Myocyte (in vitro differentiated cells): ENCODE results near the gene MON2. TPM values are rescaled to one million over a fixed set of nuclear protein-coding genes. Genes with fewer than 3 reads are reported as not detected.

Source experiments
- DNase-seq: peaks from one replicate; pipeline ENCODE4 v3.0.0-alpha.2; 2012; ENCODE audit warnings: low read depth
- total RNA-seq: library from RNA; depleted of rRNA; stranded (reverse); fragments of >200 nt; gene quantifications from 2 replicates; pipeline ENCODE4 v1.2.3, GENCODE V29; 2014

The MON2 gene
- total RNA-seq, 1 donor from 2014 or later = 21.3 TPM

DNA sequence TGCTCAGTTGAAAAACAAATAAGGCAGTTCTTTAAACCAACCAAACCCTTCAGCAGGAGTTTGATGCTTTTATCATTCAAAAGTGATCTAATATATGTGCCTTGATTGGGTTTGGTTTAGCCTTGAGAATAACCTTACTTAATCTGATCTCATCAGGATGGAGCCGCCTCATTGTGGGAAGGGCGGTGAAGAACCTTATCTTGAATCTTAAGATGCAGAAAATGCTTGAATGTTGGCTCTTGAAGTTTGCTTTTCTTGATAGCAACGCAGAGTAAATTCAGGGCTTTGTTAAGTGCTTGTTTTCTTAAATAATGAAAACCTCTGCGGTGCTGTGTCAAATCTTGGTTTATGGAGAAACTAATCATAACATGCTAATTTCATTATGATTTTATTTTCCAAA lies 138.2 kb downstream of the MON2 start:
- no peak for DNase-seq

DNA sequence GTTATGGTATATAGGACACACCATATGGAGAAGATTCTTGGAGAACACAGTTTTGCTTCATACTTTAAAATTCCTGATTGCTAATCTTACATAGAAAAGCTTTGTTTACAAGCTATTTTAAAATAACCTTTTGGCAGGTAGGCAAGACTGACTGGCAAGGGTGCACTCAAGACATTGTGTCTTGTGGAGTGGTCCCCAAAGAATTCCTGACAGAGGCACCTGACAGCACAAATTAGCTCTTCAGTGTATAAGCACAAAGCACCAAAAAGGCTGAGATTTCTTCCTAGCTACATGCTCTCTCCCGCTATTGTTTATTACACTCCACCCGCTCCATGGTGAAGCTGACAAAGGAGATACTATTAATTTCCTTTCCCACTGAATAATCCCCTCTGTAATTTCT lies 139.4 kb downstream of the MON2 start:
- DNase-seq = no peak

- DNase-seq = no peak
These were observed 140.0 kb downstream of the MON2 start for GRCh38 chr12:62606654-62607053.

GRCh38 chr12:62613081-62613480 lies 146.5 kb downstream of the MON2 start:
- no peak for DNase-seq

GRCh38 chr12:62618319-62618718 lies 151.7 kb downstream of the MON2 start:
- no peak for DNase-seq

DNA sequence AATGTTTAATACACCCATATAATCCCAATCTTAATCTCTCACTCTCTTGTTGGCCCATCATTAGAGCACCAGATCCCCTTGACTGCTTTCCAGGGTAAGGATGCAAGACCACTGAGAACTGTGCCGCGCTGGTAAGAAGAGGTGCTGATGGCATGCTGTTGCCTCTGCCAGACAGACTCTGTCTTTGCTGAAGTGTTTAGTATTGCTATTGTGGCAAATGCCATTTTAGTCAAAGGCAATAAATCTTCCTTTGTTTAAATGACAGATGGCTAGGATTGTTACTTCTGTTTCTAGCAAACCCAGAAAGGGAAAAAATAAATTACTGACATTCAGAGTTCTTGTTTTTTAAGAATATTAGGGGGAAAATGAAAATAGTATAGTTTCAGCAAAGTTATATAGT lies 152.3 kb downstream of the MON2 start:
- no peak for DNase-seq

DNA sequence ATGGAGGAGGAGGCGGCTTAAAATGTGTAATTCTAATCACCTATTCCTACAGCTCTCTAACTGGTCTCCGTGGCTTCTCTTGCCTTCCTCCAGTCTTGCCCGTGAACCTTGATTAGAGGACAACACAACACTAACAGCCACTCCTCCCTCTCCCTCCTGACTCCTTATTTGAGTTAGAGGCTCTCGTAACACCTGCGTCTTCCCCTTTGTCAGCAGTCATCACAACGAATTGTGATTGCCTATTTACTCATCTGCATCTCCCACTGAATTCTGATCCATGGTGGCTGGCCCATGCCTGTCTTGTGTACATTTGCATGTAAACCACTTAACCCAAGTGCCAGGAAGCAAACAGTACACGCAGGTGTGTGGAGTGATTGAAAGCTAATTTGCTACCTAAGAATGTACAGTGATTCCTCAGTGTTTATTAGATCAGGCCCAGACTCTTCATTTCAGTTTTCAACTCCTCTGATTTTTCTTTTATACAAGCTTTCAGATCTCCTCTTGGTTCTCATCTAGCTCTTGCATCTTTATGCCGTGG lies 154.5 kb downstream of the MON2 start:
- DNase-seq = no peak

DNA sequence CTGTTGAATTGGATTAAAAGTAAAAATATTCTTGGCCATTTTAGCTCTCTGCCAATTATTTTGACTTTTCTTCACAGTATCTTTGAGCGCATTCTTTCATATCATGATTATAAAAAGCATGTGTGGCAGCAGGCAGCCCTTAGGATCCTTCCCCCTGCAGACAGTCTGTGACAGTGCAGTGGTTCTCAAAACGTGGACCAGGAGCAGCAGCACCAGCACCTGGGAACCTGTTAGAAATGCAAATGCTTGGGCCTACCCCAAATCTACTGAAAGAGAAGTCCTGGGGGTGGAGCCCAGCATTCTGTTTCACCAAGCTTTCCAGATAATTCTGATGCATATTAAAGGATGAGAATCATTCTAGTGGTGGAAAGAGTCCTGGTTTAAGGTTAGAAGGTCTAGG lies 155.6 kb downstream of the MON2 start:
- DNase-seq = no peak

DNA sequence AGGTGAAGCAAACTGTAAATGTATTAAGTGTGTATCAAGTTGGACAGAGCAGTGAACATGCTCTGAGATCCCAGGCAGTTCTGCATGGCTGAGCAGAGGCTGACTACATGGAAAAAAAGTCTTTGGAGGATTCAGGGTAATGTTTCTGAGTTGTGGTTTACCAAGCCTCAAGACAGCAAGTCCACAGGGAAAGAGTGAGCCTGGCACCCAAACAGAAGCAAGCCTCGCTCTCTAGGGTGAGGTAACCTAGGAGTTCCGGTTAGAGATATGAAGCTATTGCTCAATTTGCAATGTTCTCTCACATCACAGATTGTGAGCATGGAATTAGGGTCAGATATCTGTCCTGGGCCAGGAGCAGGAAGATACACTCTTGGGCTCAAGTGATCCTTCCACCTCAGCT lies 158.6 kb downstream of the MON2 start:
- peak; percentile 45 for DNase-seq

- DNase-seq = peak; percentile 21
These were observed 160.6 kb downstream of the MON2 start for GRCh38 chr12:62627181-62627580.

DNA sequence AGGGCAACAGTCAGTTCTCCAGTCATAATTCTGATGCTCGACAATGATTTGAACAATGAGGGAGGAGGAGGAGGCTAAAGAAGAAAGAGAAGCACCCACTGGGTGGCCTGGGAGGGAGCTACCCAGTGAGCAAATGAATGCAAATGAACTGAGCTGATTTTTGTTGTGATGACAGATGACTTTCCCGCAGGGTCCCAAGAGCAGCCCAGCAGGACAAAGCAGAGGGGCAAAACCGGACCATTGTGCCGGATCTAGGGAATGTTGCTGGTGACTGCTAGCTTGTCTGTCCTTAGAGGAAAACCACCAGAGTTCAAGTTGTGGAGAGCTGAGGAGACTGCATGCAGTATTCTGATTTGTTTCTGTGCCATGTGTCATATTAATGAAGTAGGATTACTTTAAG lies 162.8 kb downstream of the MON2 start:
- no peak for DNase-seq

DNA sequence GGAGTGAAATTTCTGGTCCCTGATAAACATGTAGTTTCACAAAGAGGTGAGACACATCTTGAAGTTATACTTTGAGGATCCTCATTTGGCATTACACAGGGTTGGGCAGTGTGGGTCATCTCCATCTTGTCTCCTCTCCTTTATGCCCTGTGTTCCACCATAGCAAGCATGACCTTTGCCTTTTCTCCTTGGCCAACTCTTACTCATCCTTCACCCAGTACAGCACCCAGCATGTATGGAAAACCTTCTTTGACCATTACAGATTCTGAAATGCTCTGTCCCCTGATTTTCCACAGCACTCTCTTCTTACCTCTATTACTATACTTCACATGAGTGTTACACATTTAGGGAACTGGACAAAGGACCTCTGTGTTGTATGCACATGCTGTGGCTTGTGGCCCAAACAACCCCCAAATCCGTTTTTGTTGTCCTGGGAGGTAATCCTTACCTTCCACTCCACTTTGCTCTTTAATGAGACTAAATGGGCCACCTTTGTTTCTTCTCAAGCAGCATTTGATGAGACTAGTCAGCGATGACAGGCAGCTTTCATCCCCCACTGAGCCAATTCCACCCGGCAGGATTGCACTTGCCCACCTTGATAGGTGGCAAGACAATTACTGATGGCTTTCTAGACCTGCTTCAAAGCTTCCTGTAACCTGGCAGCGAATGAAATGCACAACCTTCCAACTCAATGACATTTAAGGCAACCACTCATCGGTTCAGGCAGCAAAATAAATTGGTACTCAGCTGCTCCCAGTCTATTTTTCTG lies 163.5 kb downstream of the MON2 start:
- DNase-seq = no peak

- DNase-seq = peak; percentile 90
These were observed 165.1 kb downstream of the MON2 start for GRCh38 chr12:62631471-62632410.

- peak; percentile 68 for DNase-seq
These were observed 165.8 kb downstream of the MON2 start for GRCh38 chr12:62632411-62632918.

DNA sequence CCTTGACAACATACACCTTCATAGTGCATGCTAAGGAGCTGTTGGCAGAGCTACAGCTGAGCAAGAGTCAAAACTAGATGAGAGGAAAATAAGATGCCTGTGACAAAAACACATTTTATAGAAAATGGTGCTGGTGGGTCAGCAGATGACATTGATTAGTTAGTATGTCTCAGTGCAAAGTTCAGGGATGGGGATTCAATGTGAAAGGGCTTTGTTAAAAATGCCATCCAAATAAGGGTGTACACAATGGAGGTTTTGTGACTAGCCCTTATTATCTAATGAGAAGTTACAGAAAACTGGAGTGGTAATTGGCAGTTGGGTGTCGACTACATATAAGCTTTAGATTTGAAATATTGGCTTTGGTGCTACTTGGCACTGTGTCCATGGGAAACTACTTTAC lies 169.0 kb downstream of the MON2 start:
- DNase-seq = no peak

GRCh38 chr12:62637679-62638078 lies 171.1 kb downstream of the MON2 start:
- DNase-seq = no peak

DNA sequence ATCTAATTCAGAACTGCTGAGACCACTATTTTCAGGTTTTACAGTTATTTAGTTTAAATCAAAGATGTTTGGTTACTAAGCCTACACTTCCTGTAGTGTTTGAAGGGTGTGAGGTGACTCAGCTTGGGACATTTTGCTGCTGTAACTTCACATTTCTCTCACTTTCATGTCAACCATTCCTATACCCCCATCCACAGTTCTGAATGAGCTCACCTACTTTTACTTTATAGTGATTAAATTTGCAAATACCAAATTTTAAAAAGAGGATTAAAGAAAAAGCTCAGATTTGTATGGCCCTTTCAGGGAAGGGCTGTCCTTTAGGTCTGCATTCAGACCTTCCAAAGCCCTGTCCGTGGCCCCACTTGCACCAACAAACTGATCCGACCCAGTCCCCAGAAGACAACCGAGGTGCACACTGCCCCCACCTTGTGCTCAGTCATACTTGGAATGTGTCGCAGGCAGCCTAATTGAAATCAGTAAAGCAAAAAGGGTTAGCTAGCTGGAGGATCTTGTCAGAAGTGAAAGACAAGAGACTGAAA lies 174.4 kb downstream of the MON2 start:
- no peak for DNase-seq

DNA sequence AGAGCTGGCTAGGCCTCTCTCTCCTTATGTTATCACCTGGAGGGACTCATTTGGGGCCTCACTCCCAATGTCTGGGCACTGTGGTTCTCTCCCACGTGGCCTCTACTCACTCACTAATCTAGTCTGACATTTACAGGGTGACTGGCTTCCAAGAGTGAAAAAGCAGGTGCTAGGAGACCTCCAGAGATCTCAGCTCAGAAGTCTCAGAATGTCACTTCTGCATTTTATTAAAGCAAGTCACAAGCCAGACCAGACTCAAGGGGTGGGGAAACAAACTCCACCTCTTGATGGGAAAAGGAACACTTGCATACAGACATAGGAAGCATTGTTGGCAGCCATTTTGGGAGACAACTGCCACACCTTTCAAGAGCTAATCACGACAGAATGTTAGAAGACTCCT lies 175.9 kb downstream of the MON2 start:
- no peak for DNase-seq

GRCh38 chr12:62643486-62643885 lies 176.9 kb downstream of the MON2 start:
- DNase-seq = no peak

- no peak for DNase-seq
These were observed 179.9 kb downstream of the MON2 start for GRCh38 chr12:62646566-62646965.

DNA sequence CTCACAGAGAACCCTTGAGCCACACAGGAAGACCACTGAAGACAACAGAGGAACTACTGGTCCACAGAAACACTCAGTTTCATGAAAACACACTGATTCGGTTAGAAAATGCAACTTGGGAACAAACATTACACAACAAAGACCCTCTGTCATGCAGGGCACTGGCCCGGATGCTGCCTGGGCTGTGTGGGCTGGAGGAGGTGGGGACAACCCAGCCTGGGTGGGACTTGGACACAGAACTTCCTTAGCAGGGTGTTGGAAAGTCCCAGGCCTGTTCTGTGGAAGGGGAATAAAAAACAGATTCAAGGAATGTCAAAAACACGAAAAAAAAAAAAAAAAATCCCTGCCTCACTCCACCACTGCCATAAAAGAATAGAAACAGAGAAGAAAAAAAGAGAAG lies 181.0 kb downstream of the MON2 start:
- DNase-seq = no peak
